Activated naive CD8-positive, alpha-beta T cell treated with anti-CD3 and anti-CD28 coated beads, Interleukin-2, amount 10 ng/mL, durations not matched to agents 7 days and 5 days (primary cell): ENCODE data around the gene TRIM52. TPM values are rescaled to one million over a fixed set of nuclear protein-coding genes. Genes with fewer than 3 reads are reported as not detected.
A peak's percentile ranks its signal among the peaks of the same experiment; 100 is the strongest.

Source experiments
- ATAC-seq: fragments of 150-1000 bp; cut with Tn5 transposase; one replicate; pipeline ENCODE4 v1.10.0; 2021; ENCODE audit warnings: low read depth, moderate library complexity
- POLR2A ChIA-PET: fragments of 350-600 bp; sonication (Branson Sonifier 250); formaldehyde crosslinking; loops from one replicate; lab custom pipeline; 2021; ENCODE audit warnings: antibody characterized with exemption; lab: Charles Lee
- DNase-seq: peaks from one replicate; pipeline ENCODE4 v3.0.0; 2021
- H3K27ac Mint-ChIP-seq: one replicate; pipeline ENCODE4 v1.8.0; 2022; ENCODE audit warnings: mild to moderate bottlenecking, mixed read lengths
- H3K27me3 Mint-ChIP-seq: one replicate; pipeline ENCODE4 v1.8.0; 2022; ENCODE audit warnings: mild to moderate bottlenecking, moderate library complexity, mixed read lengths
- H3K36me3 Mint-ChIP-seq: one replicate; pipeline ENCODE4 v1.8.0; 2021; ENCODE audit warnings: mild to moderate bottlenecking, mixed read lengths
- H3K4me1 Mint-ChIP-seq: one replicate; pipeline ENCODE4 v1.8.0; 2021; ENCODE audit warnings: mixed read lengths
- H3K4me3 Mint-ChIP-seq: one replicate; pipeline ENCODE4 v1.8.0; 2022; ENCODE audit warnings: mild to moderate bottlenecking, moderate library complexity, mixed read lengths
- H3K9me3 Mint-ChIP-seq: one replicate; pipeline ENCODE4 v1.8.0; 2021; ENCODE audit warnings: mixed read lengths
- total RNA-seq, 2 experiments: library from RNA; stranded (reverse); gene quantifications; one replicate each; pipeline ENCODE4 v1.2.3, GENCODE V29; 2021

Gene TRIM52
- total RNA-seq, 2 experiments from 2014 or later, result 43.0 to 43.5 TPM

GRCh38 chr5:181246276-181247049 lies 14.5 kb downstream of the TRIM52 start:
- POLR2A ChIA-PET, result interaction anchor here (1.6 to 10.5 kb wide), 3 partner anchors 13 to 56 kb away, joined by 7 to 202 read pairs (median 98); partner anchors contain the start of genes TRIM41 and TRIM52
- ATAC-seq, result peak; percentile 34
- peaks cover 26% of the 10 kb centered on the region for H3K36me3 Mint-ChIP-seq

GRCh38 chr5:181245427-181246275 lies 15.3 kb downstream of the TRIM52 start:
- H3K36me3 Mint-ChIP-seq, result peaks cover 32% of the 10 kb centered on the region
- POLR2A ChIA-PET, result interaction anchor here (1.3 to 10.5 kb wide), 4 partner anchors 14 to 56 kb away, joined by 4 to 202 read pairs (median 52); partner anchors contain the start of genes TRIM41 and TRIM52
- peak; percentile 1 for ATAC-seq
- H3K4me1 Mint-ChIP-seq, result peaks cover 47% of the 10 kb centered on the region
- no peaks in the 10 kb centered on the region for H3K9me3 Mint-ChIP-seq
- H3K27ac Mint-ChIP-seq, result peak overlapping the region; percentile 92
- no peak for DNase-seq
- peak overlapping the region; percentile 95 for H3K4me3 Mint-ChIP-seq
- H3K27me3 Mint-ChIP-seq, result no peaks in the 10 kb centered on the region

More at GRCh38 chr5:181246276-181247049, 14.5 kb downstream of the TRIM52 start:
- peaks cover 46% of the 10 kb centered on the region for H3K4me1 Mint-ChIP-seq
- H3K27ac Mint-ChIP-seq, result peak overlapping the region; percentile 92
- H3K27me3 Mint-ChIP-seq, result no peaks in the 10 kb centered on the region
- H3K4me3 Mint-ChIP-seq, result peak overlapping the region; percentile 95
- H3K9me3 Mint-ChIP-seq, result no peaks in the 10 kb centered on the region
- DNase-seq, result peak; percentile 85

- Mint-ChIP-seq H3K27ac (peak within 1 kb of the TSS; percentile 92), H3K4me3 (peak within 1 kb of the TSS; percentile 95), H3K27me3 (no peaks in the 10 kb centered on the region), H3K4me1 (peaks cover 39% of the 10 kb centered on the region), H3K9me3 (no peaks in the 10 kb centered on the region), H3K36me3 (peaks cover 42% of the 10 kb centered on the region)
- ATAC-seq (peak; percentile 68), DNase-seq (peak; percentile 84)
- POLR2A ChIA-PET, result interaction anchor here (0.5 to 10.5 kb wide), 13 partner anchors 9 to 71 kb away, joined by 3 to 202 read pairs (median 4); partner anchors contain the start of genes TRIM41, TRIM52 and TRIM7
Observed at GRCh38 chr5:181243564-181244343, 17.2 kb downstream of the TRIM52 start, which contains the start of gene RACK1. TSS of gene RACK1 (minus strand) at chr5:181243906. CDS start at chr5:181243800, 106 bp downstream.

- peak overlapping the region; percentile 95 for H3K4me3 Mint-ChIP-seq
- H3K27me3 Mint-ChIP-seq, result no peaks in the 10 kb centered on the region
- H3K27ac Mint-ChIP-seq, result peak overlapping the region; percentile 92
- H3K9me3 Mint-ChIP-seq, result no peaks in the 10 kb centered on the region
- peaks cover 44% of the 10 kb centered on the region for H3K36me3 Mint-ChIP-seq
- no peak for ATAC-seq
- H3K4me1 Mint-ChIP-seq, result peaks cover 39% of the 10 kb centered on the region
- POLR2A ChIA-PET, result interaction anchor here (0.6 to 10.5 kb wide), 10 partner anchors 9 to 434 kb away, joined by 3 to 202 read pairs (median 5); partner anchors contain the start of genes TRIM41 and TRIM52
- DNase-seq, result no peak
Observed at GRCh38 chr5:181243018-181243563, 17.9 kb downstream of the TRIM52 start.

- no peak for ATAC-seq
- POLR2A ChIA-PET, result interaction anchor here (1.3 to 8.3 kb wide), 8 partner anchors 10 to 433 kb away, joined by 3 to 98 read pairs (median 5); partner anchors contain the start of genes TRIM41 and TRIM52
- H3K27me3 Mint-ChIP-seq, result no peaks in the 10 kb centered on the region
Observed at GRCh38 chr5:181242031-181242451, 18.9 kb downstream of the TRIM52 start.

GRCh38 chr5:181241393-181241975 lies 19.5 kb downstream of the TRIM52 start:
- no peak for DNase-seq
- no peaks in the 10 kb centered on the region for H3K9me3 Mint-ChIP-seq
- H3K36me3 Mint-ChIP-seq, result peaks cover 56% of the 10 kb centered on the region
- H3K27ac Mint-ChIP-seq, result peak overlapping the region; percentile 92
- peaks cover 38% of the 10 kb centered on the region for H3K4me1 Mint-ChIP-seq
- POLR2A ChIA-PET, result interaction anchor here (1.3 to 8.3 kb wide), 7 partner anchors 13 to 432 kb away, joined by 3 to 98 read pairs (median 5); partner anchors contain the start of genes TRIM41 and TRIM52
- H3K27me3 Mint-ChIP-seq, result no peaks in the 10 kb centered on the region
- H3K4me3 Mint-ChIP-seq, result peak overlapping the region; percentile 95
- ATAC-seq, result peak; percentile 46

More at GRCh38 chr5:181242031-181242451, 18.9 kb downstream of the TRIM52 start:
- peak overlapping the region; percentile 92 for H3K27ac Mint-ChIP-seq
- H3K4me1 Mint-ChIP-seq, result peaks cover 38% of the 10 kb centered on the region
- no peak for DNase-seq
- no peaks in the 10 kb centered on the region for H3K9me3 Mint-ChIP-seq
- peak overlapping the region; percentile 95 for H3K4me3 Mint-ChIP-seq
- peaks cover 52% of the 10 kb centered on the region for H3K36me3 Mint-ChIP-seq

GRCh38 chr5:181239062-181239663 lies 21.8 kb downstream of the TRIM52 start:
- Mint-ChIP-seq H3K4me1 (peaks cover 29% of the 10 kb centered on the region), H3K4me3 (peak overlapping the region; percentile 35), H3K27ac (no peak overlapping the region), H3K27me3 (no peaks in the 10 kb centered on the region), H3K9me3 (no peaks in the 10 kb centered on the region), H3K36me3 (peaks cover 65% of the 10 kb centered on the region)
- POLR2A ChIA-PET, result interaction anchor here (1.0 to 1.3 kb wide), 4 partner anchors 8 to 51 kb away, joined by 3 to 5 read pairs (median 4); no protein-coding TSS in a partner anchor
- ATAC-seq (no peak), DNase-seq (no peak)

- POLR2A ChIA-PET, result interaction anchor here (1.2 to 6.4 kb wide), 2 partner anchors 8 to 13 kb away, joined by 3 to 82 read pairs; partner anchors contain the start of gene TRIM41
- ATAC-seq, result no peak
- H3K4me3 Mint-ChIP-seq, result no peak overlapping the region
- H3K9me3 Mint-ChIP-seq, result no peaks in the 10 kb centered on the region
- H3K36me3 Mint-ChIP-seq, result peaks cover 61% of the 10 kb centered on the region
- H3K27ac Mint-ChIP-seq, result peak overlapping the region; percentile 10
- peaks cover 29% of the 10 kb centered on the region for H3K4me1 Mint-ChIP-seq
- no peak for DNase-seq
- no peaks in the 10 kb centered on the region for H3K27me3 Mint-ChIP-seq
Observed at GRCh38 chr5:181237729-181238385, 23.1 kb downstream of the TRIM52 start.

- H3K27ac Mint-ChIP-seq, result no peak overlapping the region
- H3K4me1 Mint-ChIP-seq, result peaks cover 26% of the 10 kb centered on the region
- ATAC-seq, result no peak
- H3K4me3 Mint-ChIP-seq, result no peak overlapping the region
- POLR2A ChIA-PET, result interaction anchor here (1.2 to 6.4 kb wide), 3 partner anchors 8 to 25 kb away, joined by 3 to 82 read pairs (median 4); partner anchors contain the start of gene TRIM41
- no peak for DNase-seq
- no peaks in the 10 kb centered on the region for H3K9me3 Mint-ChIP-seq
- H3K36me3 Mint-ChIP-seq, result peaks cover 54% of the 10 kb centered on the region
- H3K27me3 Mint-ChIP-seq, result no peaks in the 10 kb centered on the region
Observed at GRCh38 chr5:181236954-181237641, 23.8 kb downstream of the TRIM52 start.

GRCh38 chr5:181236471-181236870 lies 24.5 kb downstream of the TRIM52 start:
- ATAC-seq (no peak), DNase-seq (no peak)
- Mint-ChIP-seq H3K36me3 (peaks cover 48% of the 10 kb centered on the region), H3K27me3 (no peaks in the 10 kb centered on the region), H3K4me1 (peaks cover 21% of the 10 kb centered on the region), H3K27ac (no peak overlapping the region), H3K4me3 (no peak overlapping the region), H3K9me3 (no peaks in the 10 kb centered on the region)
- POLR2A ChIA-PET, result interaction anchor here (1.2 to 6.4 kb wide), 2 partner anchors 12 to 25 kb away, joined by 4 to 82 read pairs; partner anchors contain the start of gene TRIM41
